Retina (tissue), 1 donor: ENCODE data around the gene CERK.
A peak's percentile ranks its signal among the peaks of the same experiment; 100 is the strongest.
"Not testable (repeated sequence)": the region's sequence is repeated elsewhere in the genome, so short reads cannot be mapped to it uniquely, and the experiment has no call there.

Experiments
- DNase-seq: peaks from one replicate; pipeline ENCODE4 v3.0.0-alpha.2; 2016

Gene CERK

DNA sequence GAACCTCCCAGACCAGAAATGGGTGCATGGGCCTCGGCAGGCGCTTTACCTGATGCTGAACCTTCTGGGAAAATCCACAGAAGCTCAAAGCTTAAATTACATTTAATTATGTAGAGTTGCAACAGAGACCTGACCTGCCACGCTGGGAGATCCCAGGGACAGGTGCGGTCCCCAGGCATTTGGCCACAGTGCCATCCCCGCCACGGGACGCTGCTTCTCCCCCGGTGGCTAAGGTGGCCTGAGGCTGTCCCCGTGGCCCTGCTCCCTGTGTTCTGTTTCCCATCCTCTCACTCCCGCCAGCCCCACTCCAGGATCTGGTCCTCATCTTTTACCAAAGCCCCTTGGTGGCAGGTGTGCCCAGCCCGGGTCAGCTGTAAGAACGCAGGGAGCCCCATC is 78.3 kb downstream of the CERK start:
- DNase-seq, result no peak

DNA sequence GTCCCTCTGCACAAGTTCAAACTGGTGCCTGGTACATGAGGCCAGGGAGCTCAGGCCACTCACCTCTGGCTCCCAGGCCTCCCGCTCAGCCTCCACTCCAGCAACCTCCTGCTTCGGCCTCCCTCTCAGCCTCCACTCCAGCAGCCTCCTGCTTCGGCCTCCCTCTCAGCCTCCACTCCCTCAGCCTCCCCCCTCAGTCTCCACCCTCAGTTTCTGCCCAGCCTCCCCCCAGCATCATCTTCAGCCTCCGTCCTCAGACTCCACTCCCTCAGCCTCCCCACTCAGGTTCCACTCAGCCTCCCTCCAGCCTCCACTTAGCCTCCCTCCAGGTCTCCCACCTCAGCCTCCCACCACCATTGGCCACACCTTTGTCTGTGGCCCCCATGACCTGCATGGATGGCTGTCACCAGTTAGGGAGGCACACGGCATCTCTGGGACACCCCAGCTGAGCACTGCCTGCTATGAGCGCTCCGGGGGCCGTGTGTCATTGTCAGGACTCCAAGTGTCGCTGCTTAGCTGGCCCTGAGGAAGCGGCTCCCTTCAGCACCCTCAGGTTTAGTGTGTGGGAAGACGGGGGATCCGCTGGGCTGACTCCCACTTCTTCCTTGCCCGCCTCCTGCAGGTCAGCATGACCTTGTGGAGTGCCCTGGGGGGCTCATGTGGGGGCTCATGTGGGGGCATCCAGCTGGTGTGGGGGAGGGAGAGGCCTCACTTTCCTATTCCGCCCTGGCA is 78.8 kb downstream of the CERK start:
- no peak for DNase-seq

DNA sequence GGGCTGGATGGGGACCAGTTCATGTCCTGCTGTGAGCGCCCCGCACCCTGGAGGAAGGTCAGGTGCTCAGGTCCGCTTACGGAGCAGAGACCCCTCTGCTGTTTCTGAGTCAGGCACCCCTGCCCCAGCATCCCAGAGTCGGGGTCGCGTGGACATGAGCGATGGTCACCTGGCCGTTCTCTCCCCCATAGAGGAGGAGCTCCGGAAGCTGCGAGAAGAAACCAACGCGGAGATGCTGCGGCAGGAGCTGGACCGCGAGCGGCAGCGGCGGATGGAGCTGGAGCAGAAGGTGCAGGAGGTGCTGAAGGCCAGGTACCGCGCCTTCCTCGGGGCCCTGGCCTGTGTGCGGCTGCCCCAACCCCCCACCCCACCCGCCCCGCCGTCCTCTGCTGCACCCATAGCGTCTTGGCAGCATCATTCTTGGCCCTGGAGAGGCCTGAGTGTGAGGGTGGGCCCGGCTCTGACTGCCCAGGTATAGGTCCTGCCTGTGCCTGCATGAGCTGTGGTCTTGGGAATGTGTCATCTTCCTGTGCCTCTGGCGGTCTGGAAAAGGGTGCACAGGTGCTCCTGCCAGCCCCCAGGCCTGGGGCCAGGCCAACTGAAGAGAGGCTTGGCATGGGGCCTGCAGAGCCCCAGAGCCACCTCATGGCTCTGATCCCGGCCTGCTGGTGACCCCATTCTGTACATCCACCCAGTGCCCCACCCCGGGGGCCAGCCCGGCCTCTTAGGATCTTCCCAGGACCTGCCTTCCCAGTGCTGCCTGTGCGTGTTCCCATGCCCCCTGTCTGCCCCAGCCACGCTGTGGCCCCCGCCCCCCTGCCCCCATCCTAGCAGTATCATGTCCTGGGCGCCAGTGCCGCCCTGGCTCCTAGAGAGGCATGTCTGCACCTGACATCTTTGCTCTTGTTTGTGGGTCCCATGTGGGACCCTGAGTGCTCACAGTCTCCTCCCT is 79.8 kb downstream of the CERK start:
- DNase-seq, result no peak

DNA sequence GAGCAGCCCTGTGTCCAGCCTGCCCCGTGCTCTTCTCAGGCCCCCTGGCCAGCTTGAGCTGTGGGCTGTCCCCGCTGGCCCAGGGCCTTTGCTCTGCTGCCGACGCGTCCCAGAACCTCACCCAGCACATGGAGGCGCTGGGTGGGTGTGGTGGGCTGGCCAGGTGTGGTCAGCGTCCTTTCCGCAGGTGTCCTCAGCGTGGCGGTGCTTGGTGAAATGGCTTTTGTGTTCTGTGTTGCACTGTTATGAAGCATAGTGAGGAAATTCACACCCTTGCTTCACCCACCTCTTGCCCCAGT is 80.4 kb downstream of the CERK start:
- no peak for DNase-seq

DNA sequence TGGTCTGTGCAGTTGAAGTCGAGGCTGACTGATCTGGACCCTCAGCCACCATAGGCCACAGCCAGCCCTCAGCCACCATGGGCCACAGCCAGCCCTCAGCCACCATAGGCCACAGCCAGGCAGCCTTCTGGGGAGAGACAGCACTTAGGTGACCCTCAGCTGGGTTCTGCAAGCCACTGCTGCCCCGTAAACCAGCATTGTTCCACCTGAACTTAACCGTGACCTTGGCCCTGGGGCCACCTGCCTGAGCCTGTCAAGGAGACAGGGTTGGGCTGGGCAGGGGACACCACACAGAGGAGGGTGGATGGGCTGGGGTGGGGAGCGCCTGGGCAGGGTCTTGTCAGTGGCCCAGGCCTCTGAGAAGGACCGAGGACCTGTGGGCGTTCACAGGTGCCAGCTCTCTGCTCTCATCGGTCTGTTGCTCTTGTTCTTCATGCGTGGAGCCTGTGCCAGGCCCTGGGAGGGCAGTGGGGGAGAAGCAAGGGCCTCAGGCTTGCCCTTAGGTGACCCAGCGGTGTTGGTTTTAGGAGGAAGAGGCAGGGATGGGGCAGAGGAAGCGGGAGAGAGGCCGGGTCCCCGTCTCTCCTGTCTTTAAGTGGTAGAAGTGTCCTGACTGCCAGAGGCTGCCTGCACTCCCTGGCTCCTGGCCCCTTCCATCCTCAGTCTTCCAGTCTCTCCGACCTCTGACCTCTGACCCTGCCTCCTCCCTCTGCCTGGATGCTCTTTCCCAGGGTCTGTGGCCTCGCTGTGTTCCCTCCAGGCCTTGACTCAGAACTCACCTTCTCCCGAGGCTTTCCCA is 81.0 kb downstream of the CERK start:
- no peak for DNase-seq

DNA sequence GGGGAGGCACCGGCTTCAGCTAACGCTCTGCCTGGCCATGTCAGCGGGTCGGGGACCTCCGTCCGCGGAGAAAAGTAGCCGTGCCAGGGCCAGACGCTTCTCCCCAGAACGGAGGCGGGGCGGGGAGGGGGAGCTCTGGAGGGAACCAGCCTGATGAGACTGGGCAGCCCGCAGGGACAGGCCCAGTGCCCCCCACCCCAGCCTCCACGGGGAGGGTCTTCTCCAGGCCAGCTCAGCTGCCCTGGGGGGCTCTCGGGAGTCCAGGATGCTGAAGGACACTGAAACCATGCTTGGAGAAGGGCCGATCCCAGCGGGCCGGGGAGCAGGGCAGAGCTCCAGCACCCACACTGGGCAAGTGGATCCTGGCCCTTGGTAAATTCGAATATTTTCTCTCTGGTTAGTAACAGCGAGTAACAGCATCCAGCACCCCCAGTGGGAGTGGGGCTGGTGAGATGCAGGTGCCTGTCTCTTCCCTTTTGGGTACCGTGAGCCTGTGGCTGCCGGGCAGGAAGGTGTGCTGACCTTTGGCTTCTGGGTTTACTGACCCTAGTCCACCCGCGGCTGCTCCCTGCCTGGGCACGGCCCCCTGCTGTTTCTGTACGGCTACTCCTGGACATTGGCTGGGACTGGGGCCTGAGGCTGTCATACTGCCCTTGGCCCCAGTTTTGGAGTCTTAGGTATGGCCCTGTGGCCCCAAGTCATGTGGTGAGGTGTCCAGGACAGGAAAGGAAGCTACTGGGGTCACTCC is 82.0 kb downstream of the CERK start:
- DNase-seq, result no peak

DNA sequence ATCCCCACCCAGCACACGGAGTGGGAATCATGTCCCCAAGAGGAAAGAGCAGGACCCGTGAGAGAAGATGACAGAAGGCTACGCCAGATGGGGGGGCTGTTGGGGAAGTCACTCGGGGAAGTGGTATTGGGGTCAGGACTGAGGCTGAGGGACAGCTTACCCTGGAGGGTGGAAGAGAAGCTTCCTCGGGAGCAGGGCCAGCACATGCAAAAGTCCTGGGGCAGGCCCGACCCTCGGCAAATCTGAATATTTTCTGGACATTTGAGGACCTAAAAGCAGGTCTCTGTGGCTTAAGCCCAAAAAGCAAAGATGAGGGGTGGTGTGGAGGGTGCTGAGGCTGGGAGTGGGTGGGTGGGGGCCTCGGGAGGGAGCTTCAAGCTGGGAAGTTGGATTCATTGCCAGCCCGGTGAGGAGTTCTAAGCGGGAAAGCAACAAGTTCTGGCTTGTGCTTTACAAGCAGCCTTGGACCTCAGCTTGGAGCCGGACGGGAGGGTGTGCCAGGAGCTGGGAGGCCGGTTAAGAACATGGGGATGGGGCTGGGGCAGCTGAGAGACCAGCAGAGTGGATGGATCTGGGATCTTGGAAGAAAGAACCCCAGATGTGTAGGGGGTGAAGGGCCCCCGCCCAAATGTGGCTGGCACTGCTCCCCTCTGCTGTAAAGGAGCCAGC is 83.0 kb downstream of the CERK start:
- no peak for DNase-seq

DNA sequence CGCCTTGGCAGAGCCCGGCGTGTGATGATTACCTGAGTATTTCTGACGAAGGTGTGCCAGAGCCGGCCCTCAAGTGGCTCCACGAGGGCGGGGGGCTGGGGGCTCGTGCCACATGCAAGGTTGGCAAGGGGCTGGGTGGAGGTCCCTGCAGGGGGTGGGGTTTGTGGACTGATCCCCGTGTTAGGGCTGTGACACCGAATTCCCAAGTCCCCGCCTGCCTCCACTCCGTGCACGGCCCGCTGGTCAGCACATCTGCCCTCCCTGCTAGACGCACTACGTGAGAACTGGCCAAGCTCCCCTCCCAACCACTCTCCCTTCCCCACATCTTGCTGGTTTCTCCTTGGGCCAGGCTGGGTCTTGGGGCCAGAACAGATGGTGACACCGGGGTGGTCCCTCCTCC is 83.6 kb downstream of the CERK start:
- DNase-seq, result no peak

DNA sequence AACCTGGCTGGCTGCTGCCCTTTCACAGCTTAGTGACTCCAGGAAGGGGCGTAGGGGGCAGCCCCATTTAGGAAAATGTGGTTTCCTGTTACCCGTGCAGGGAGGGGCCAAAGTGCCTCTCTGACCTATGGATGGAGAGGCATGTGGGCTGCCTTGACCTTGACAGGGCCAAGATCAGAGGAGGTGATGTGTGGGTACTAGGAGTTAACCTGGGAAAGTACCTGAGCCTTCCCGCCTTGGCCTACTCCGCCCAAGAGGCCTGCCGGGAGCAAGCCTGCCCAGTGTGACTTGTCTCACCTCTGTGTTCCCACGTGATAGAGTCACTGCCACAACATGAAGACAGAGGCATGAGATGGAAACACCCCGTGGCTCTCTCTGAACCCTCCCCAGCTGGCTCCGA is 84.5 kb downstream of the CERK start:
- no peak for DNase-seq

DNA sequence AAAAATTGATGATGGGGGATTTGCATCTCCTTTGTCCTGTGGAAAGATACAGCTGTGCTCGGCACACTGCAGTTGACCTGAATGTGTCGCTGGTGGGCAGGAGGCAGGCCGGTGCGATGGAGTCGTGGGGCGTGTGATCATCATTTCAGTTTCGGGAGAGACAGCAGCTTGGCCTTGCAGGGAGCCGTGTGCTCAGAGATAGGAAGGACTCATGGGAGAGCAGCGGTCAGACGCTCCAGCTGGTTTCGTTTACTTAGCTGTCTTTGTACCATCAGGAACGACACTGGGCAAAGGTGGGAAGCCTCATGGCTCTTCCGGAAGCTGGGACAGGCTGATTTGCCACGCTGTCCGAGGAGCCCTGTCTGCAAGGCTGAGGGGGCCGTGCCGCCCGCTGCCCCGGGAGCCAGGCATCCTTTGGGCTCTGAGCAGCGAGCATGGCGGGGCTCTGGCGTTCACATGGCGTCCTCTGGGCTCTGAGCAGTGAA is 85.2 kb downstream of the CERK start:
- DNase-seq, result peak; percentile 72

DNA sequence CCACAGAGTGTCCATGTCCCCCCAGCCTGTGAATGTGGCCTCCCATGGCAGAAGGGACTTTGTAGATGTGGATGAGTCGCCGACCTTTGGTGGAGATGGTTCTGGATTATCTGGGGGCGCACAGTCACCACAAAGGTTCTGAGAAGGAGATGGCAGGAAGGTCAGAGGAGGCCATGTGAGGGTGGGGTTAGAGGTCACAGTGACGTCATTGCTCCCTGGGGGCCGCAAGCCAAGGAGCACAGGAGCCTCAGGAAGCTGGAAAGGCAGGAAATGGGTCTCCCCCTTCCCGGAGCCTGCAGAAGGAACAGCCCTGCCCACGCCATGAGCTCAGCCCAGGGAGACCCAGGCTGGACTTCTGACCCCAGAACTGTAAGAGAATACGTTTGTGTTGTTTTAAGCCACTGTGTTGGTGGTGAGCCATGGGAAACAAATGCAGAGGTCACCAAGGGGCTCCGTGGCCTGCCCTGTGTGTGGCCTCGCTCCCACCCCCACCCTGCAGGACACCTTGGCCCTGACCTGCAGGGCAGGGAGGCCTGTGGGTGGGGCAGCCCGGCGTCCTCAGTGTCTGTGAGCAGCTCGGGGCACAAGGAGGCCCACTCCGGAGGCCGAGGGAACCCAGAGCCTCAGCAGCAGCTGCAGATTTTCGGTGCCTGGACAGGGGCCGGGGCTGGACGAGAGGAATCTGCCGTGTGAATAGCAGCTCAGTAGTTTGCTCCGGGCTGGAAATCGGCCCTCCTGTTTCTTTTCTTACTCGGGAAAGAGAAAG is 85.8 kb downstream of the CERK start:
- DNase-seq, result no peak

DNA sequence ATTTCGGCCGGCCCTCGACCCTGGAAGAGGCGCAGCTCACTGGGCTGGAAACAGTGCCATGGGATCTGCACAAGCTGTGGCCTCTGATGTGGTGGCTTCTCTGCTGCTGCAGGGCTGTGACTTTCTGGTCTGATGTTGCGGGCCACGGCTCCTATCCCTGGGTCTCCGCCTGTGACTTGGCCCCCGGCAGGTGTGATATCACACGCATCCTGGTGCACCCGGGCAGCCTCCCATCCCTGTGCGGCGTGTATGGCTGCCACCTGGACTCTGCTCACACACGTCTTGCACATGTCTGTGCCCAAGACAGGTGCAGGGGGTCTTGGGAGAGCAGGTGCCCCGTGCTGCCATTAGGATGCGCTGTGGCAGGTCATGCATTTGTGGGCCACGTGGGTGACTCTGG is 86.7 kb downstream of the CERK start:
- DNase-seq, result no peak

DNA sequence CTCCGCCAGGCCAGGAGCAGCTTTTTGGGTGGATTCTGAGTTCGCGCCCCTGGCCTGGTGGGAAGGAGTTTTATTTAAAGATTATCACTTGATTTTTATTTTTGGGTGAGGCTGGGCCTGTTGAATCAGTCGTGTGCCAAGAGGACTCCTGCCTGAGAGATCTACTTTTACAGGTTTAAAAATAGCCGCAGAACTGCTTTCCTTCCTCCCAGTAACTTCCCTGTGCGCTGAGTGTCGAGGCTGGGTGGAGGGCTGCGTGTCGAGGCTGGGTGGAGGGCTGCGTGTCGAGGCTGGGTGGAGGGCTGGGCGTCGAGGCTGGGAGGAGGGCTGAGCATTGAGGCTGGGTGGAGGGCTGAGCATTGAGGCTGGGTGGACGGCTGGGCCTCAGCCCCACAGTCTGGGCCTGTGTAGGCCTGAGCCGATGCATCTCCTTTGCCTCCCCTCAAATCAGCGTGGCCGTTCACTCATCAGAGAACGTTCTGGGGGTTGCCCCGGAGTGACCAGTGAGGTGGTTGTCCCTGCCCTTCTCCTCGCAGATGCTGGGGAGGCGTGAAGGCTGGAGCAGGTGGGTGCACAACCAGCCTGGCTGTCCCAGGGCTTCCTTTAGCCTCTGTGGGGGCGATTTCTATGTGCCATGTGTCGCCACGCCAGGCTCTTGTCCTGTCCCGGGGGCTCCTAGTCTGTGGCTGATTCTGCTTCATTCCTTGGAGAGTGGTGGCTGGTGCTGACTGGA is 87.8 kb downstream of the CERK start:
- DNase-seq, result no peak

DNA sequence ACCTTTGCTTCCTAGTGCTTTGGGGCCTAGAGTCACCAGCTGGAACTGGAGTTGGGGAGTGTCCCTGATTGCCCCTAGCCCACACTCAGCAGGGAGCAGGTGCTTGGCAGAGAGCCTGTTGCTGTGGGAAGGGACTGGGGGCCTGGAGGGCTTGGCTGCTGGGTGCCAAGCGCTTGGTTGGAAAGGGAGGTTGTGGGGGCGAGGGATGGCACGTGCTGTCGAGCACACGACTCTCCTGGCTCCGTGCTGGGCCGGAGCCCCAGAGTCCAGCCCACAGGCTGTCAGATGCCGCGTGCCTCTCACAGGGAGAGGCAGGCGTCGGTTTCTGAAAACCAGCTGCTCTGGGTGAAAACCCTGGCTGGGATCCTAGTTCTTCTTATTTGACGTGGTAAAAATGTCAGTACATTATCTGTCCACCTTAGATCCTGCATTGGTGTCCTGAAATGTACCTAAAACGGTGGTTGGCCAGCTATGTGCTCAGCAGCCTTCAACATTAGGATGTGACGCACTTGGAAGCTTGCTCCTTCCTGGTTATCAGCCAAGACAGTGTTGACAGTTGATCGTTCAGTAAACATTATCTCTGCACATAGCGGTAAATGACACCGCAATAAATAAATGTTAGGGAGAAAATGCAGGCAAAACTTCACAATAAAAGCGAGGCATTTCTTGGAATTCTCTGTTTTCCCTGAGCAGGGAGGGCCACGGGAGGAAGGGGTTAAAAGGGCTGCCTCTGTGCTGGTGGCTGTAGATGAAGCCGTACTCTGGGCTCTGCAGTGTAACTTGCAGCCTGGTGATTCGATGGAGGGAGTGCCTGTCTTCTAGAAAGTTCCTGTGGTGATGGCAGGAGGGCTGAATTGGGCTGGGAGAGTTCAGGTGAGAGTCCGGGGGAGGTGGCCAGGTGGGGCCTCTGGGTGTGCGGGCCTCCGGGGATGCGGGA is 88.6 kb downstream of the CERK start:
- no peak for DNase-seq

DNA sequence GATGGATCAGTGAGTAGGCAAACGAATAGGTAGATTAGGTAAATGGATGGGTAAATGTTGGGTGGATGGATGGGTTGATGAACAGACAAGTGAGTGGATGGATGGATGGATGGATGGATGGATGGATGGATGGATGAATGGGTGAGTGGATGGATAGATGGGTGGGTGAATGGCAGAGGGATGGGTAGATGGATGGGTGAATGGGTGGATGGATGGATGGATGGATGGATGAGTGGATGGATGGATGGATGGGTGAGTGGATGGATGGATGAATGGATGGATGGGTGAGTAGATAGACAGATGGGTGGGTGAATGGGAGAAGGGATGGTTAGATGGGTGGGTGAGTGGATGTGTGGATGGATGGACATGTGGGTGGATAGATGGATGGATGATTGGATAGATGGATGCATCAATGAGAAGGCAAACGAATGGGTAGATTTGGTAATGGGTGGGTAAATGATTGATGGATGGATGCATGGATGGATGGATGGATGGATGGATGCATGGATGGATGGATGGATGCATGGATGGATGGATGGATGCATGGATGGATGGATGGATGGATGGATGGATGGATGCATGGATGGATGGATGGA is 89.7 kb downstream of the CERK start:
- not testable (repeated sequence) for DNase-seq

DNA sequence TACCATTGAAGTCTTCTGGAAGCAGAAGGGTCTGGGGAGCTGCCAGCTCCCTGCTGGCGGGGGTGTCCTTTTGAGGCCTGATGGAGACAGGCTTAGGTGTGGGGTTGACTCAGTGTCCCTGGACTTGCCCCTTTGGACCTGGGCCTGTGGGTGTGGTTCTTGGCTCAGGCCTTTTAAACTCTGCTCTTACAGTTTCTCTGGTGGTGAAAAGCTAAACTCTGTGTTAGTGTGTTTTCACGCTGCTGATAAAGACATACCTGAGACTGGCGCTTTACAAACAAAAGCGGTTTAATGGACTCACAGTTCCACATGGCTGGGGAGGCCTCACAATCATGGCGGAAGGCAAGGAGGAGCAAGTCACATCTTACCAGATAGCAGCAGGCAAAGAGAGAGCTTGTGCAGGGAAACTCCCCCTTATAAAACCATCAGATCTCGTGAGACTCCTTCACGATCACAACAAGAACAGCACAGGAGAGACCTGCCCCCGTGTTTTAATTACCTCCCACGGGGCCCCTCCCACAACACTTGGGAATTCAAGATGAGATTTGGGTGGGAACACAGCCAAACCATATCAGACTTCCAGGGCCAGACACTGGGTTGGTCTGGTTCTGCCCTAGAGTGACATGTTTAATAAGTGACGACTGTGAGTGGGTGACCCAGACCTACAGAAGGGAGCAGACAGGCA is 91.4 kb downstream of the CERK start:
- DNase-seq, result no peak

DNA sequence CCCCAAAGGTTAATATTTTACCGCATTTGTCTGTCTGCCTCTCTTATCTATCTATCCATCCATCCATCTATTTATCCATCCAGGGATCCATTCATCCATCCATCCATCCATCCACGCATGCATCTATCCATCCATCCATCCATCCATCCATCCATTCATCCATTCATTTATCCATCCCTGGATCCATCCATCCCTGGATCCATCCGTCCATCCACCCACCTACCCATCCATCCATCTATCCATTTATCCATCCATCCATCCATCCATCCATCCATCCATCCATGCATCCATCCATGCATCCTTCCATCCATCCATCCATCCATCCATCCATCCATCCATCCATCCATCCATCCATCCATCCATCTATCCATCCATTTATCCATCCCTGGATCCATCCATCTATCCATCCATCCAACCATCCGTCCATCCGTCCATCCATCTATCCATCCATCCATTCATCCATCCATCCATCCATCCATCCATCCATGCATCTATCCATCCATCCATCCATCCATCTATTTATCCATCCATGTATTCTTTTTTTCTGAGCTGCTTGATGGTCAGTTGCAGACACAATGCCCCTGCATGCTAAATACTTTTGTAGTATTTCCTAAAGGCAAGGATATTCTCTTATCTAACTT is 95.1 kb downstream of the CERK start:
- DNase-seq, result not testable (repeated sequence)

DNA sequence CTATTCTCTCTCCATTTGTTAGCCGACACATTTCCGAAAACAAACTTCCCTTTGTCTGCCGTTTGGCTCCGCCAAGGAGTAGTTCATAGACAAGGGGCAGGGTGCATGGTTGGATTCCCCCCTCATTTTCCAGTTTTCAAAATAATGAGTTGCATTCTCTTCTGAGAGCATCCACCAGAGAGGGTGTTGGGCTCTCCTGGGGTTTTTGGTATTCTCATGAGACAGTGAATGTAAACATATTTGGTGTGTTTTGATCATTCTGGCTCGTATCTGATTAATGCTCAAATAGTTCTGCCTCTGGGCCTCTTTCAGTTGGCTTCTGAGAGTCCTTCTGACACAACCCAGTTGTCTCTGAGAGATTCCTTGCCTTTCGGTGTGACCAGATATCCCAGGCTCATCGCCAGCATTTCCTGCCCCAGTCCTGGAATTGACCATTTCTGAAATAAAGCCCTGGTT is 96.2 kb downstream of the CERK start:
- DNase-seq, result no peak
